ENCODE results near the gene ARID1B.

Gene ARID1B

GRCh38 chr6:157233686-157234085 lies 456.5 kb downstream of the ARID1B start:
- no peaks in the 10 kb centered on the region for H4K20me1 ChIP-seq (ENCODE audit: low read depth, low read length)
- H3K27me3 ChIP-seq (ENCODE audit: low read length), result no peaks in the 10 kb centered on the region

DNA sequence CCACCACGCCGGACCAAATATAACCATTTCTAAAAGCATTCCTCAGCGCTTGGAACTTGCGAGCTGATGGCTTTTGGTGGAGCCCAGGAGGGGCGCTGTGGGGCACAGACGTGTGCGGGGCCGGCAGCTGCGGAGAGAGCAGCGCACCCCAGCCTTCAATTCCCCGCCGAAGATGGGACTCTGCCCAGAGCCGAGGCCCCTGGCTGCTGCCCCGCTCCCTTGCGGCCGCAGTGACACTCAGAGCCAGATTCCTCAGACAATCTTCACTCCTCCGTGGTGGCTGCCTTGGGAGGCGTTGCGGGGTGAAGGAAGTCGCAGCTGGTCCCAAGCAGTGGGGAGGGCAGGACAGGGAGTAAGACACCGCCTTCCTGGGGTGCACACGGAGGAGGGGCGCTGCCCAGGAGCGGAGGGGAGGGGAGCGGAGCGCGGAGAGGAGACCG lies 458.4 kb downstream of the ARID1B start:
- no peak overlapping the region for H3K4me2 ChIP-seq (ENCODE audit: low read depth, low read length, poor library complexity, severe bottlenecking)

More at GRCh38 chr6:157233686-157234085, 456.5 kb downstream of the ARID1B start:
- H3K9ac ChIP-seq (ENCODE audit: low read length), result no peak overlapping the region
- no peak for TF ChIP-seq EZH2phosphoT487 (conservative IDR thresholded peaks at IDR 0.05; ENCODE audit: low read length)
- no peaks in the 10 kb centered on the region for H3K9me3 ChIP-seq (ENCODE audit: insufficient read depth, low read length)
- no peak overlapping the region for H3K4me2 ChIP-seq (ENCODE audit: low read depth, low read length, poor library complexity, severe bottlenecking)
- no peaks in the 10 kb centered on the region for H3K79me2 ChIP-seq (ENCODE audit: insufficient read depth, low read length)
- H3K36me3 ChIP-seq (ENCODE audit: low read length), result no peaks in the 10 kb centered on the region
- no peaks in the 10 kb centered on the region for H3K9me2 ChIP-seq (replicated peaks; ENCODE audit: insufficient read depth, low read length)
- no peak overlapping the region for H2AFZ ChIP-seq (ENCODE audit: low read depth, low read length, severe bottlenecking)
- no peak overlapping the region for H3K4me3 ChIP-seq (ENCODE audit: insufficient read depth, low read length, poor library complexity, severe bottlenecking)
- H3F3A ChIP-seq (ENCODE audit: insufficient read depth), result no peaks in the 10 kb centered on the region
- H3K27ac ChIP-seq (ENCODE audit: low read depth, low read length), result no peak overlapping the region

GRCh38 chr6:157236040-157236725 lies 459.0 kb downstream of the ARID1B start:
- Histone ChIP-seq H3K27me3 (ENCODE audit: low read length) (no peaks in the 10 kb centered on the region), H3K9me2 (replicated peaks; ENCODE audit: insufficient read depth, low read length) (no peaks in the 10 kb centered on the region), H3K27ac (ENCODE audit: low read depth, low read length) (no peak overlapping the region), H3F3A (ENCODE audit: insufficient read depth) (no peaks in the 10 kb centered on the region), H3K36me3 (ENCODE audit: low read length) (no peaks in the 10 kb centered on the region), H3K4me3 (ENCODE audit: insufficient read depth, low read length, poor library complexity, severe bottlenecking) (no peak overlapping the region), H3K9me3 (ENCODE audit: insufficient read depth, low read length) (no peaks in the 10 kb centered on the region), H3K4me2 (ENCODE audit: low read depth, low read length, poor library complexity, severe bottlenecking) (no peak overlapping the region), H4K20me1 (ENCODE audit: low read depth, low read length) (no peaks in the 10 kb centered on the region), H2AFZ (ENCODE audit: low read depth, low read length, severe bottlenecking) (no peak overlapping the region), H3K9ac (ENCODE audit: low read length) (no peak overlapping the region), H3K79me2 (ENCODE audit: insufficient read depth, low read length) (no peaks in the 10 kb centered on the region)
- TF ChIP-seq CTCF (IDR thresholded peaks at IDR 0.05; ENCODE audit: insufficient read depth, low read length, poor library complexity, severe bottlenecking) (no peak), EZH2phosphoT487 (conservative IDR thresholded peaks at IDR 0.05; ENCODE audit: low read length) (no peak)

More for the DNA sequence above, 458.4 kb downstream of the ARID1B start:
- H3K79me2 ChIP-seq (ENCODE audit: insufficient read depth, low read length), result no peaks in the 10 kb centered on the region
- H3K4me3 ChIP-seq (ENCODE audit: insufficient read depth, low read length, poor library complexity, severe bottlenecking), result no peak overlapping the region
- H2AFZ ChIP-seq (ENCODE audit: low read depth, low read length, severe bottlenecking), result no peak overlapping the region
- no peaks in the 10 kb centered on the region for H3K9me3 ChIP-seq (ENCODE audit: insufficient read depth, low read length)
- H3K27ac ChIP-seq (ENCODE audit: low read depth, low read length), result no peak overlapping the region
- H3K9me2 ChIP-seq (replicated peaks; ENCODE audit: insufficient read depth, low read length), result no peaks in the 10 kb centered on the region
- no peak overlapping the region for H3K9ac ChIP-seq (ENCODE audit: low read length)
- H3K27me3 ChIP-seq (ENCODE audit: low read length), result no peaks in the 10 kb centered on the region
- TF ChIP-seq EZH2phosphoT487 (conservative IDR thresholded peaks at IDR 0.05; ENCODE audit: low read length) (no peak), CTCF (IDR thresholded peaks at IDR 0.05; ENCODE audit: insufficient read depth, low read length, poor library complexity, severe bottlenecking) (no peak)
- no peaks in the 10 kb centered on the region for H3K36me3 ChIP-seq (ENCODE audit: low read length)
- no peaks in the 10 kb centered on the region for H4K20me1 ChIP-seq (ENCODE audit: low read depth, low read length)
- H3F3A ChIP-seq (ENCODE audit: insufficient read depth), result no peaks in the 10 kb centered on the region

DNA sequence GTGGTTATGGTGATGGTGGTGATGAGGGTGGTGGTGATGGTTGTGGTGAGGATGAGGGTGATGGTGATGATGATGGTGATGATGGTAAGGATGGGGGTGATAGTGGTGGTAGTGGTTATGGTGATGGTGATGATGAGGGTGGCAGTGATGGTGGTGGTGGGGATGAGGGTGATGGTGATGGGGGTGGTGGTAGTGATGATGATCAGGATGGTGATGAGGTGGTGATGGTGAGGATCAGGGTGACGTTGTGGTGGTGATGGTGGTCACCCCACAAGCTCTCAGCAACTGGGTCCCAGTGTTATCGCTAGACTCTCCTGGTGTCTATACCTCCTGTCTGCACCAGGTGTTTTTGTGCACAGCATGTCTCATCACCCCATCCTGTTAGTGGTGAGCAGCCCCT lies 461.2 kb downstream of the ARID1B start:
- no peaks in the 10 kb centered on the region for H3F3A ChIP-seq (ENCODE audit: insufficient read depth)
- no peak overlapping the region for H3K4me3 ChIP-seq (ENCODE audit: insufficient read depth, low read length, poor library complexity, severe bottlenecking)
- H3K79me2 ChIP-seq (ENCODE audit: insufficient read depth, low read length), result no peaks in the 10 kb centered on the region
- no peak overlapping the region for H3K27ac ChIP-seq (ENCODE audit: low read depth, low read length)
- H3K9me2 ChIP-seq (replicated peaks; ENCODE audit: insufficient read depth, low read length), result no peaks in the 10 kb centered on the region
- H2AFZ ChIP-seq (ENCODE audit: low read depth, low read length, severe bottlenecking), result no peak overlapping the region
- no peak overlapping the region for H3K4me2 ChIP-seq (ENCODE audit: low read depth, low read length, poor library complexity, severe bottlenecking)
- no peaks in the 10 kb centered on the region for H3K9me3 ChIP-seq (ENCODE audit: insufficient read depth, low read length)
- no peak for TF ChIP-seq CTCF (IDR thresholded peaks at IDR 0.05; ENCODE audit: insufficient read depth, low read length, poor library complexity, severe bottlenecking)
- TF ChIP-seq EZH2phosphoT487 (conservative IDR thresholded peaks at IDR 0.05; ENCODE audit: low read length), result no peak
- H3K36me3 ChIP-seq (ENCODE audit: low read length), result no peaks in the 10 kb centered on the region
- no peaks in the 10 kb centered on the region for H4K20me1 ChIP-seq (ENCODE audit: low read depth, low read length)
- no peak overlapping the region for H3K9ac ChIP-seq (ENCODE audit: low read length)
- no peaks in the 10 kb centered on the region for H3K27me3 ChIP-seq (ENCODE audit: low read length)
